Erythroblast (primary cell): Measurements from ENCODE around the gene NFASC.

Source experiments
- GATA1 ChIP-seq: IDR thresholded peaks from 2 replicates; pipeline ENCODE4 v1.6.1; 2011; ENCODE audit warnings: low read depth, mild to moderate bottlenecking, control low read depth, low read length, moderate library complexity
- POLR2A ChIP-seq: IDR thresholded peaks from 2 replicates; pipeline ENCODE4 v1.6.1; 2011; ENCODE audit warnings: mild to moderate bottlenecking, low read length

- TF ChIP-seq POLR2A (no peak), GATA1 (no peak)
These were observed 160.2 kb downstream of the NFASC start for GRCh38 chr1:205030896-205031295.
